ENCODE measurements around the gene CCSER1. TPM values are rescaled to one million over a fixed set of nuclear protein-coding genes. Genes with fewer than 3 reads are reported as not detected.

Gene CCSER1
- total RNA-seq, 2 experiments from 2014 or later: not detected

- no peak overlapping the region for H3K27ac Mint-ChIP-seq
- no peaks in the 10 kb centered on the region for H3K9me3 Mint-ChIP-seq
- ChIA-PET CTCF (interaction anchor here (0.6 kb wide), 1 partner anchor 148 kb away, joined by 4 read pairs; no protein-coding TSS in a partner anchor), POLR2A (no interaction called here)
- no peak for DNase-seq
- no peak overlapping the region for H3K4me3 Mint-ChIP-seq
- H3K36me3 Mint-ChIP-seq (ENCODE audit: low read depth): no peaks in the 10 kb centered on the region
- intact Hi-C loops (cut with micrococcal nuclease): no loop called here
- no peaks in the 10 kb centered on the region for H3K27me3 Mint-ChIP-seq
- TF ChIP-seq CTCF (IDR thresholded peaks at IDR 0.05): no peak
- no peak for ATAC-seq
- H3K4me1 Mint-ChIP-seq (ENCODE audit: low read depth): no peaks in the 10 kb centered on the region
These were observed 417.4 kb downstream of the CCSER1 start for GRCh38 chr4:90544532-90545045.

GRCh38 chr4:90545380-90545779 is 418.2 kb downstream of the CCSER1 start:
- DNase-seq (no peak), ATAC-seq (no peak)
- H3K4me3 Mint-ChIP-seq: no peak overlapping the region
- no peaks in the 10 kb centered on the region for H3K9me3 Mint-ChIP-seq
- intact Hi-C loops (cut with micrococcal nuclease): no loop called here
- no peak for TF ChIP-seq CTCF (IDR thresholded peaks at IDR 0.05)
- ChIA-PET POLR2A (no interaction called here), CTCF (no interaction called here)
- no peaks in the 10 kb centered on the region for H3K4me1 Mint-ChIP-seq (ENCODE audit: low read depth)
- H3K36me3 Mint-ChIP-seq (ENCODE audit: low read depth): no peaks in the 10 kb centered on the region
- H3K27me3 Mint-ChIP-seq: no peaks in the 10 kb centered on the region
- no peak overlapping the region for H3K27ac Mint-ChIP-seq

GRCh38 chr4:90546114-90546513 is 418.9 kb downstream of the CCSER1 start:
- ChIA-PET POLR2A (no interaction called here), CTCF (no interaction called here)
- ATAC-seq: no peak
- Mint-ChIP-seq H3K27me3 (no peaks in the 10 kb centered on the region), H3K4me1 (ENCODE audit: low read depth) (no peaks in the 10 kb centered on the region), H3K27ac (no peak overlapping the region), H3K9me3 (no peaks in the 10 kb centered on the region), H3K36me3 (ENCODE audit: low read depth) (no peaks in the 10 kb centered on the region), H3K4me3 (no peak overlapping the region)
- TF ChIP-seq CTCF (IDR thresholded peaks at IDR 0.05): no peak
- intact Hi-C loops (cut with micrococcal nuclease): no loop called here
- DNase-seq: no peak

- ChIA-PET CTCF (no interaction called here), POLR2A (no interaction called here)
- DNase-seq (no peak), ATAC-seq (no peak)
- H3K4me3 Mint-ChIP-seq: no peak overlapping the region
- no peaks in the 10 kb centered on the region for H3K27me3 Mint-ChIP-seq
- H3K4me1 Mint-ChIP-seq (ENCODE audit: low read depth): no peaks in the 10 kb centered on the region
- intact Hi-C loops (cut with micrococcal nuclease): no loop called here
- peaks cover 4% of the 10 kb centered on the region for H3K9me3 Mint-ChIP-seq
- H3K36me3 Mint-ChIP-seq (ENCODE audit: low read depth): no peaks in the 10 kb centered on the region
- H3K27ac Mint-ChIP-seq: no peak overlapping the region
- TF ChIP-seq CTCF (IDR thresholded peaks at IDR 0.05): no peak
These were observed 443.4 kb downstream of the CCSER1 start for GRCh38 chr4:90570615-90571014.

GRCh38 chr4:90572996-90573395 is 445.8 kb downstream of the CCSER1 start:
- no peaks in the 10 kb centered on the region for H3K4me1 Mint-ChIP-seq (ENCODE audit: low read depth)
- H3K27ac Mint-ChIP-seq: no peak overlapping the region
- POLR2A ChIA-PET: no interaction called here
- peaks cover 6% of the 10 kb centered on the region for H3K9me3 Mint-ChIP-seq
- TF ChIP-seq CTCF (IDR thresholded peaks at IDR 0.05): no peak
- intact Hi-C loops (cut with micrococcal nuclease): no loop called here
- H3K36me3 Mint-ChIP-seq (ENCODE audit: low read depth): no peaks in the 10 kb centered on the region
- no peak overlapping the region for H3K4me3 Mint-ChIP-seq
- H3K27me3 Mint-ChIP-seq: no peaks in the 10 kb centered on the region
- no peak for ATAC-seq
- CTCF ChIA-PET: no interaction called here
- no peak for DNase-seq

Data from activated CD8-positive, alpha-beta T cell treated with anti-CD3 and anti-CD28 coated beads for 36 hours (primary cell).